PC-3 (cell line): ENCODE measurements around the gene DCLRE1A. TPM values are rescaled to one million over a fixed set of nuclear protein-coding genes. Genes with fewer than 3 reads are reported as not detected.

Experiments used
- ATAC-seq: fragments of 200-7000 bp; cut with Tn5 transposase; 2 replicates; pipeline ENCODE4 v1.9.1; 2020; ENCODE audit warnings: mild to moderate bottlenecking, moderate library complexity
- BruUV-seq: library from RNA; stranded (reverse); fragments of 400-500 nt; replicated peaks from 2 replicates; lab custom pipeline; 2021; lab: Mats Ljungman, UMichigan
- CTCF ChIA-PET: fragments of 300-600 bp; sonication (Branson Sonifier 250); formaldehyde crosslinking; loops from one replicate; lab custom pipeline; 2022; ENCODE audit warnings: antibody characterized with exemption; lab: Charles Lee
- POLR2A ChIA-PET: fragments of 300-600 bp; sonication (Branson Sonifier 250); formaldehyde crosslinking; loops from one replicate; lab custom pipeline; 2022; ENCODE audit warnings: antibody characterized with exemption; ENCODE audit not compliant: unreplicated experiment; lab: Charles Lee
- DNase-seq: peaks from one replicate; pipeline ENCODE4 v3.0.0-alpha.2; 2015
- H2AFZ ChIP-seq: fragments of 300-600 bp; sonication (generic); 2 replicates; pipeline ENCODE4 v1.6.0; 2016; ENCODE audit warnings: antibody characterized with exemption, low read length
- H3F3A ChIP-seq: fragments of 300-600 bp; sonication (generic); one replicate; pipeline ENCODE4 v1.6.0; 2017; ENCODE audit warnings: antibody characterized with exemption, low read length, control low read depth, mild to moderate bottlenecking; ENCODE audit not compliant: unreplicated experiment
- H3K27ac ChIP-seq: fragments of 300-600 bp; sonication (generic); 2 replicates; pipeline ENCODE4 v1.5.1; 2016; ENCODE audit warnings: mild to moderate bottlenecking, low read length
- H3K27me3 ChIP-seq: fragments of 300-600 bp; sonication (generic); 2 replicates; pipeline ENCODE4 v1.6.1; 2016; ENCODE audit warnings: low read length, mixed read lengths
- H3K36me3 ChIP-seq: fragments of 300-600 bp; sonication (generic); 2 replicates; pipeline ENCODE4 v1.6.1; 2016; ENCODE audit warnings: low read depth, mixed run types, low read length, mixed read lengths
- H3K4me1 ChIP-seq: fragments of 300-600 bp; sonication (generic); 2 replicates; pipeline ENCODE4 v1.5.1; 2016; ENCODE audit warnings: low read length; ENCODE audit not compliant: insufficient read depth
- H3K4me2 ChIP-seq: fragments of 300-600 bp; sonication (generic); 2 replicates; pipeline ENCODE4 v1.6.0; 2016; ENCODE audit warnings: low read length
- H3K4me3 ChIP-seq: fragments of 300-600 bp; sonication (generic); 2 replicates; pipeline ENCODE4 v1.5.1; 2016; ENCODE audit warnings: mild to moderate bottlenecking, low read length, mixed read lengths
- H3K79me2 ChIP-seq: fragments of 300-600 bp; sonication (generic); 2 replicates; pipeline ENCODE4 v1.6.1; 2017; ENCODE audit warnings: low read length, mixed read lengths
- H3K9ac ChIP-seq: fragments of 300-600 bp; sonication (generic); 2 replicates; pipeline ENCODE4 v1.6.0; 2016; ENCODE audit warnings: mild to moderate bottlenecking, low read length
- H3K9me2 ChIP-seq: fragments of 300-600 bp; sonication (generic); replicated peaks from 2 replicates; pipeline ENCODE4 v1.6.1; 2016; ENCODE audit warnings: mixed run types, low read length, mixed read lengths
- H3K9me3 ChIP-seq: fragments of 300-600 bp; sonication (generic); 2 replicates; pipeline ENCODE4 v1.6.1; 2016; ENCODE audit warnings: low read length, mixed read lengths
- H4K20me1 ChIP-seq: fragments of 300-600 bp; sonication (generic); 2 replicates; pipeline ENCODE4 v1.6.1; 2016; ENCODE audit warnings: low read length, mixed read lengths
- CTCF ChIP-seq: fragments of 300-600 bp; sonication (generic); conservative IDR thresholded peaks from 2 replicates; pipeline ENCODE4 v1.5.1; 2017; ENCODE audit warnings: antibody characterized with exemption, low read depth, mild to moderate bottlenecking, low read length
- EZH2 ChIP-seq: fragments of 300-600 bp; sonication (generic); IDR thresholded peaks from one replicate; pipeline ENCODE4 v1.6.1; 2017; ENCODE audit warnings: antibody characterized with exemption, mild to moderate bottlenecking, low read length; ENCODE audit not compliant: unreplicated experiment
- EZH2phosphoT487 ChIP-seq: fragments of 300-600 bp; sonication (generic); IDR thresholded peaks from 2 replicates; pipeline ENCODE4 v1.6.1; 2018; ENCODE audit warnings: mild to moderate bottlenecking, antibody characterized with exemption, low read length, borderline replicate concordance
- intact Hi-C: fragments of 100-400 bp; cut with micrococcal nuclease; formaldehyde crosslinking; loops from 2 replicates; pipeline ENCODE4 v1.9.0; 2023
- total RNA-seq: library from RNA; depleted of rRNA; stranded (reverse); fragments of >200 nt; gene quantifications from 2 replicates; pipeline ENCODE4 v1.2.3, GENCODE V29; 2014

DCLRE1A gene
- total RNA-seq, 1 experiment from 2014 or later, result 5.0 TPM

GRCh38 chr10:113894581-113894980 is 40.7 kb upstream of the DCLRE1A start:
- no peak for ATAC-seq
- no peaks in the 10 kb centered on the region for H3F3A ChIP-seq
- no TSS peak for BruUV-seq

GRCh38 chr10:113893570-113893969 is 39.7 kb upstream of the DCLRE1A start:
- Histone ChIP-seq H3K27ac (no peak overlapping the region), H3K79me2 (no peaks in the 10 kb centered on the region), H3K4me2 (no peak overlapping the region), H3K4me1 (peaks cover 13% of the 10 kb centered on the region), H3K36me3 (no peaks in the 10 kb centered on the region), H4K20me1 (peaks cover 10% of the 10 kb centered on the region; the same call in 1 of the 2 replicates), H3K4me3 (no peak overlapping the region), H3K9me2 (no peaks in the 10 kb centered on the region), H3K9ac (no peak overlapping the region), H2AFZ (no peak overlapping the region), H3K9me3 (no peaks in the 10 kb centered on the region), H3K27me3 (no peaks in the 10 kb centered on the region), H3F3A (no peaks in the 10 kb centered on the region)
- BruUV-seq, result no TSS peak
- TF ChIP-seq EZH2phosphoT487 (no peak), CTCF (no peak), EZH2 (no peak)
- intact Hi-C loops, result no loop called here
- POLR2A ChIA-PET, result no interaction called here
- ATAC-seq, result no peak
- no peak for DNase-seq
- CTCF ChIA-PET, result no interaction called here

More at GRCh38 chr10:113894581-113894980, 40.7 kb upstream of the DCLRE1A start:
- Histone ChIP-seq H3K4me3 (no peak overlapping the region), H3K9ac (no peak overlapping the region), H3K4me1 (peaks cover 13% of the 10 kb centered on the region), H3K27me3 (no peaks in the 10 kb centered on the region), H3K9me2 (no peaks in the 10 kb centered on the region), H3K9me3 (no peaks in the 10 kb centered on the region), H3K4me2 (no peak overlapping the region), H3K79me2 (no peaks in the 10 kb centered on the region), H3K27ac (no peak overlapping the region), H3K36me3 (no peaks in the 10 kb centered on the region), H2AFZ (no peak overlapping the region), H4K20me1 (peaks cover 10% of the 10 kb centered on the region; the same call in 1 of the 2 replicates)
- ChIA-PET POLR2A (interaction anchor here (0.8 kb wide), 1 partner anchor 185 kb away, joined by 7 read pairs; no protein-coding TSS in a partner anchor), CTCF (no interaction called here)
- no peak for DNase-seq
- intact Hi-C loops, result loop anchor here (2.0 kb wide), 2 partner anchors 40 to 64 kb away; partner anchors contain the start of genes DCLRE1A and NHLRC2
- TF ChIP-seq EZH2phosphoT487, result no peak
- TF ChIP-seq CTCF, result no peak
- no peak for TF ChIP-seq EZH2

- Histone ChIP-seq H3F3A (no peaks in the 10 kb centered on the region), H3K4me1 (peaks cover 13% of the 10 kb centered on the region), H3K9ac (no peak overlapping the region), H3K27ac (no peak overlapping the region), H2AFZ (no peak overlapping the region), H3K9me2 (no peaks in the 10 kb centered on the region), H3K36me3 (peaks cover 4% of the 10 kb centered on the region; the same call in 1 of the 2 replicates), H3K4me3 (no peak overlapping the region), H3K79me2 (no peaks in the 10 kb centered on the region), H3K27me3 (no peaks in the 10 kb centered on the region), H4K20me1 (peaks cover 10% of the 10 kb centered on the region; the same call in 1 of the 2 replicates), H3K4me2 (no peak overlapping the region), H3K9me3 (no peaks in the 10 kb centered on the region)
- no peak for TF ChIP-seq CTCF
- TF ChIP-seq EZH2phosphoT487, result no peak
- no peak for TF ChIP-seq EZH2
- ChIA-PET CTCF (no interaction called here), POLR2A (no interaction called here)
- BruUV-seq, result no TSS peak
- ATAC-seq (no peak), DNase-seq (no peak)
- intact Hi-C loops, result no loop called here
Measured at GRCh38 chr10:113891476-113891875, 37.6 kb upstream of the DCLRE1A start.
